ENCODE results near the gene BCHE. TPM values are rescaled to one million over a fixed set of nuclear protein-coding genes. Genes with fewer than 3 reads are reported as not detected.

BCHE gene
- total and polyA plus RNA-seq, 2 of the 13 experiments (the other 11 are each of a cell fraction or from before 2014, with no cell fraction given) = not detected

GRCh38 chr3:165754219-165755007 lies 82.8 kb downstream of the BCHE start:
- H3K27ac ChIP-seq (ENCODE audit: extremely low read length, insufficient read depth, low read length) = no peak overlapping the region
- DNase-seq (ENCODE audit: low spot score) (no peak), ATAC-seq (no peak), FAIRE-seq (no peak)
- H3K27me3 ChIP-seq (ENCODE audit: control insufficient read depth in 1 of 2, insufficient read depth in 2 of 2, low read length in 2 of 2) = no peaks in the 10 kb centered on the region; a peak in 1 of 5 replicates
- 0% methylated on average over 1 of the region's 1 CpG for WGBS (ENCODE audit: low lambda C conversion rate)
- H3K79me2 ChIP-seq (ENCODE audit: insufficient read depth, low read length) = no peaks in the 10 kb centered on the region
- no peaks in the 10 kb centered on the region for H3K36me3 ChIP-seq (replicated peaks in 1 of 2; ENCODE audit: control insufficient read depth in 1 of 2, insufficient read depth in 2 of 2, low read length in 2 of 2)
- ChIA-PET POLR2A (no interaction called here), CTCF (ENCODE audit: low intra/inter-chr PET ratio, low total read pairs) (no interaction called here)
- H3K4me1 ChIP-seq (ENCODE audit: insufficient read depth, low read length) = no peaks in the 10 kb centered on the region
- in situ Hi-C loops (cut with HindIII; ENCODE audit: extremely low pct_ligation_motif_present, low pct_unique_long_range_greater_than_20kb) (no loop called here), intact Hi-C loops (cut with micrococcal nuclease; ENCODE audit: unreplicated experiment) (no loop called here)
- no peaks in the 10 kb centered on the region for H3K9me3 ChIP-seq (ENCODE audit: low read length)
- H3K4me2 ChIP-seq (ENCODE audit: low read depth, low read length) = no peak overlapping the region
- no peak overlapping the region for H3K9ac ChIP-seq (ENCODE audit: insufficient read depth, low read depth, low read length)
- no peaks in the 10 kb centered on the region for H4K20me1 ChIP-seq (ENCODE audit: insufficient read depth, low read length)
- H3K4me3 ChIP-seq (replicated peaks in 1 of 3; ENCODE audit: insufficient read depth in 1 of 3, low read depth in 2 of 3, low read length in 3 of 3) = no peak overlapping the region
- BruUV-seq (replicated peaks) = no TSS peak
- TF ChIP-seq SMARCC2 (IDR thresholded peaks at IDR 0.05) (no peak), ZFY (CRISPR knock-in tag; IDR thresholded peaks at IDR 0.05) (no peak), ARID3A (IDR thresholded peaks at IDR 0.05; ENCODE audit: low read depth, low read length) (no peak), MTERF4 (CRISPR knock-in tag; IDR thresholded peaks at IDR 0.05) (no peak), TAF1 (CRISPR knock-in tag; IDR thresholded peaks at IDR 0.05) (no peak)
- no peak overlapping the region for H2AFZ ChIP-seq (ENCODE audit: low read length)

- ChIA-PET POLR2A (no interaction called here), CTCF (ENCODE audit: low intra/inter-chr PET ratio, low total read pairs) (no interaction called here)
- no peak overlapping the region for H3K27ac ChIP-seq (ENCODE audit: extremely low read length, insufficient read depth, low read length)
- intact Hi-C loops (cut with micrococcal nuclease; ENCODE audit: unreplicated experiment) (no loop called here), in situ Hi-C loops (cut with HindIII; ENCODE audit: extremely low pct_ligation_motif_present, low pct_unique_long_range_greater_than_20kb) (no loop called here)
- BruUV-seq (replicated peaks) = no TSS peak
- H3K4me1 ChIP-seq (ENCODE audit: insufficient read depth, low read length) = no peaks in the 10 kb centered on the region
- no peak for ATAC-seq
- no peak overlapping the region for H3K9ac ChIP-seq (ENCODE audit: insufficient read depth, low read depth, low read length)
- no peaks in the 10 kb centered on the region for H3K9me3 ChIP-seq (ENCODE audit: low read length)
- H2AFZ ChIP-seq (ENCODE audit: low read length) = no peak overlapping the region
- DNase-seq (ENCODE audit: low spot score) = no peak
- H3K79me2 ChIP-seq (ENCODE audit: insufficient read depth, low read length) = no peaks in the 10 kb centered on the region
- no peak overlapping the region for H3K4me3 ChIP-seq (replicated peaks in 1 of 3; ENCODE audit: insufficient read depth in 1 of 3, low read depth in 2 of 3, low read length in 3 of 3)
- no peaks in the 10 kb centered on the region; a peak in 1 of 5 replicates for H3K27me3 ChIP-seq (ENCODE audit: control insufficient read depth in 1 of 2, insufficient read depth in 2 of 2, low read length in 2 of 2)
- no peak for FAIRE-seq
- no peak overlapping the region for H3K4me2 ChIP-seq (ENCODE audit: low read depth, low read length)
- no peaks in the 10 kb centered on the region for H4K20me1 ChIP-seq (ENCODE audit: insufficient read depth, low read length)
- TF ChIP-seq ZNF782 (CRISPR knock-in tag; IDR thresholded peaks at IDR 0.05; ENCODE audit: borderline replicate concordance) = no peak
- no peak for TF ChIP-seq ZNF33B (CRISPR knock-in tag; IDR thresholded peaks at IDR 0.05)
- TF ChIP-seq SATB2 (CRISPR knock-in tag; IDR thresholded peaks at IDR 0.05) = no peak
- no peak for TF ChIP-seq ZNF570 (CRISPR knock-in tag; IDR thresholded peaks at IDR 0.05; ENCODE audit: borderline replicate concordance)
- no peak for TF ChIP-seq SOX13 (IDR thresholded peaks at IDR 0.05)
- no peak for TF ChIP-seq SOX13 (CRISPR knock-in tag; conservative IDR thresholded peaks at IDR 0.05 in 1 of 2, IDR thresholded peaks at IDR 0.05 in 1 of 2)
- H3K36me3 ChIP-seq (replicated peaks in 1 of 2; ENCODE audit: control insufficient read depth in 1 of 2, insufficient read depth in 2 of 2, low read length in 2 of 2) = no peaks in the 10 kb centered on the region
Measured at GRCh38 chr3:165753560-165753959, 83.7 kb downstream of the BCHE start.
